GM18907 (cell line): ENCODE results near the gene RNGTT.
"Not testable (repeated sequence)": the region's sequence is repeated elsewhere in the genome, so short reads cannot be mapped to it uniquely, and the experiment has no call there.

ENCODE experiments used
- ATAC-seq: cut with Tn5 transposase; IDR thresholded peaks from one replicate; pipeline ENCODE4 v1.9.1; 2021; ENCODE audit warnings: mild to moderate bottlenecking, moderate library complexity; ENCODE audit not compliant: unreplicated experiment

Gene RNGTT

GRCh38 chr6:88869263-88870020, 94.0 kb downstream of the RNGTT start:
- no peak for ATAC-seq

GRCh38 chr6:88867841-88868731, 95.3 kb downstream of the RNGTT start:
- no peak for ATAC-seq

- no peak for ATAC-seq
These were observed 96.6 kb downstream of the RNGTT start for GRCh38 chr6:88866856-88867255.

- no peak for ATAC-seq
These were observed 98.1 kb downstream of the RNGTT start for GRCh38 chr6:88865275-88865674.

- ATAC-seq = no peak
These were observed 98.9 kb downstream of the RNGTT start for GRCh38 chr6:88864359-88865054.

- no peak for ATAC-seq
These were observed 103.1 kb downstream of the RNGTT start for GRCh38 chr6:88860310-88860709.

- no peak for ATAC-seq
These were observed 105.0 kb downstream of the RNGTT start for GRCh38 chr6:88858455-88858854.

GRCh38 chr6:88856566-88856965, 106.9 kb downstream of the RNGTT start:
- ATAC-seq = no peak

GRCh38 chr6:88855541-88856147, 107.8 kb downstream of the RNGTT start:
- no peak for ATAC-seq

GRCh38 chr6:88852775-88853174, 110.6 kb downstream of the RNGTT start:
- no peak for ATAC-seq

- no peak for ATAC-seq
These were observed 111.4 kb downstream of the RNGTT start for GRCh38 chr6:88852000-88852399.

GRCh38 chr6:88848870-88849269, 114.5 kb downstream of the RNGTT start:
- ATAC-seq = no peak

- no peak for ATAC-seq
These were observed 120.4 kb downstream of the RNGTT start for GRCh38 chr6:88843040-88843439.

- ATAC-seq = no peak
These were observed 121.1 kb downstream of the RNGTT start for GRCh38 chr6:88842320-88842719.

- ATAC-seq = no peak
These were observed 122.5 kb downstream of the RNGTT start for GRCh38 chr6:88840796-88841539.

GRCh38 chr6:88840289-88840688, 123.1 kb downstream of the RNGTT start:
- no peak for ATAC-seq

GRCh38 chr6:88839280-88839679, 124.1 kb downstream of the RNGTT start:
- ATAC-seq = no peak

- no peak for ATAC-seq
These were observed 128.2 kb downstream of the RNGTT start for GRCh38 chr6:88835210-88835609.

- ATAC-seq = not testable (repeated sequence)
These were observed 130.3 kb downstream of the RNGTT start for GRCh38 chr6:88833071-88833470.

- ATAC-seq = not testable (repeated sequence)
These were observed 135.8 kb downstream of the RNGTT start for GRCh38 chr6:88827599-88827998.
